HG03354 (cell line): Measurements from ENCODE around the gene ABTB2.
"Not testable (repeated sequence)": the region's sequence is repeated elsewhere in the genome, so short reads cannot be mapped to it uniquely, and the experiment has no call there.

Experiments
- ATAC-seq: cut with Tn5 transposase; IDR thresholded peaks from one replicate; pipeline ENCODE4 v1.9.1; 2021; ENCODE audit warnings: mild to moderate bottlenecking; ENCODE audit not compliant: unreplicated experiment, poor library complexity, severe bottlenecking

The ABTB2 gene

DNA sequence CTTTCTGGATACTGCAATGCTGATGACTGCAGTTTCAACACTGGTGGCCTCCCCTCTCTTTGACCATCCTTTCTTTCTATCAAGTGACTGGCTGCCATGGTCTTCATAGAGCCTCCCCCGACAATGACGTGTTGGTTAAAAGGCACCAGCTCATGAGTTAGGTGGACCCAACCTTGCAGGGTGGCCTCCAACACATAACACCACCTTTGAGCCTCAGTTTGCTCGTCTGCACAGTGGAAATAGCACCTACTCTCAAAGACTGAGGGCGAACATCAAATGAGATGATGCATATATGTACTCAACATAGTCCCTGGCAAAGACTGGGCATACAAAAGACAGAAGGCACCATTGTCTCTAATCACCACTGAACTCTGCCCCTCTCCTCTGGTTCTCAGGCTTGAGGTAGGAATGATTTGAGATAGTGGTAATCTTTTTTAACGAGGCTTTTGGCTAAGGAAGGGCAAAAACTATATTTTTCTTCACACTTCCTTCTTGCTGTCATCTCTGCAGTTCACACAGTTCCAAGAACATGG is 133.3 kb downstream of the ABTB2 start:
- ATAC-seq = no peak

DNA sequence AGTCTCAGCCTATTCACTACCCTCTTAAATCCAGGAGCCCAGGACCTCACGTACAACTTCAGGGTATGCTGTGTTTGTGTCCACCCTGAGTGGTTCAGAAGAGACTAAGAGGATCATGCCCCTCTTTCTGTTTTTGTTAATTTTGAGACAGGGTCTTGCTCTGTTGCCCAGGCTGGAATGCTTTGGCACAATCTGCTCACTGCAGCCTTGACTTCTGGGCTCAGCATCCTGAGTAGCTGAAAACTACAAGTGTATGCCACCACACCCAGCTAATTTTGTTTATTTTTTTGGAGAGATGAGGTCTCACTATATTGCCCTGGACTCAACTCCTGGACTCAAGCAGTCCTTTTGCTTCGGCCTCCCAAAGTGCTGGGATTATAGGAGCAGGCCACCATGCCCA is 133.9 kb downstream of the ABTB2 start:
- ATAC-seq = no peak

DNA sequence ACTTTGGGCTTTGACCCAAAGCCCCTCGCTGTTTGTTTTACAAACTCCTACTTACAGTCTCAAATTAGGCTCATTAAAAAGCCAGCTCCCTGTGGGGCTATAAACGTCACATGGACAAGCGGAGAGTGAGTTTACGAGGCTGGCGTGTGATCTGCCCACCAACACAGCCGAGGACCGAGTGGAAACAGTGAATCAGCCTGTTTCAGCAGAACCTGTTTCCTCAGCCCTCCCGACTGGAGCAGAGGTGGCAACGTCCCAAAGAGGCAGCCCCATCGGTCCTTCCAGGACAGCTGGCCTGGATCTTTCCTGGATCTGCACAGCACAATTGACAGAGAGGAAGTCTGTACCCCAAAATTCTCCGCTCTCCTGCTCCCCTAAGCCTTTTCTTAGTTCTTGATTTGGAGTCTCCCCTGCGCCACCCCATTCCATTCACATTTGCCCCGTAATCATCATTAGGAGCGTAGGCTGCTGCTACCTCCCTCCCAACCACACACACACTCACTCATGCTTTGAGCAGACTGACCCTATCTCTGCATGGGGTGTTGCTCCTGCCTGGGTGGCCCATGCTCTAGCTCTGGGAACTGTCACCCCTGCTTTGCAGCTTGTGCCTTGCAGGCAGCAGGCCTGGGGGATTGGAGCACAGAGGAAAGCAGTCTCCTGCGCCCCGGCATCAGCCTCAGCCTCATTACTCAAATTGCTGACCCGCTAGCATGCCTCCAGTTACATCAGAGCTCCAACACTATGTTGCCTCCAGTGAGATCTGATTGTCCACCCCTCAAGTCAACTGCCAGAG is 134.6 kb downstream of the ABTB2 start:
- ATAC-seq = no peak

DNA sequence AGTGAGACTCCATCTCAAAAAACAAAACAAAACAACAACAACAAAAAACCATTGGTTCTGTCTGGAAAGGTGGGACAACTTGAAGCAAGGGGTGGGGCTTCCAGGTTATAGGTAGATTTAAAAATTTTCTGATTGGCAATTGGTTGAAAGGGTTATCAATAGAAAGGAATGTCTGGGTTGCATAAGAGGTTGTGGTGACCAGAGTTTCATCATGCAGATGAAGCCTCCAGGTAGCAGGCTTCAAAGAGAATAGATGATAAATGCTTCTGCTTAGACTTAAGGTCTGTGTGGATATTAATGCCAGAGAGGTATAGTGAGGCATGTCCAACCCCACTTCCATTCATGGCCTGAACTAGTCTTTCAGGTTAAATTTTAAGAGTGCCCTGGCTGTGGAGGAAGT is 135.8 kb downstream of the ABTB2 start:
- no peak for ATAC-seq

DNA sequence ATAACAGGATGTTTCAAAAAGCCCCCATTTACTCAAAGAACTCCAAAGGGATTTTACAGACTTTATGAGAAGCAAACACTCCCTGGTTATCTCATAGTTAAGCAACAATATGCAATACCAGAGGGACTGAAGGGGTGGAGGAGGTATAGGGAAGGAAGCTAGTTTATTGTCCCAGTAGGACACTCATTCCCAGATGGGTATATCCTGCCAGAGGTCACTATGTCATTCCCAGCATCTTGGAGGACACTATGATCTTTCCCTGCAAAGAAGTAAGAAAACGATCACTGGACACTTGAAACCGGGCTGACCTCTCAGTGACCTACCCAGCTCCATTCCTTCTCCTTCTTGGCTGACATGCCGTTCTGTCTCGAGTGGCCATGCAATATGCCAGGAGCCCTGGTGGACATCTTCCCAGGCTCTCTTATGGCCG is 137.9 kb downstream of the ABTB2 start:
- no peak for ATAC-seq

DNA sequence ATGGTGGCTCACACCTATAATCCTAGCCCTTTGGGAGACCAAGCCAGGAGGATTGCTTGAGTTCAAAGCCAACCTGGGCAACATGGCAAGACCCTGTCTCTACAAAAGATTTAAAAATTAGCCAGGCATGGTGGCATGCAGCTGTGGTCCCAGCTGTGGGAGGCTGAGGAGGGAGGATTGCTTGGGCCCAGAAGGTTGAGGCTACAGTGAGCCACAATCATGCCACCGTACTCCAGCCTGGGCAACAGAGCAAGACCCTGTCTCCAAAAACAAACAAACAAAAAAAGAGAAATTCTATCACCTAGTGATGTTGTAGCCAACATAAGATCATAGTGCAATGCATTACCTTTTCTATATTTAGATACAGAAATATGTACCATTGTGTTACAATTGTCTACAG is 138.5 kb downstream of the ABTB2 start:
- no peak for ATAC-seq

DNA sequence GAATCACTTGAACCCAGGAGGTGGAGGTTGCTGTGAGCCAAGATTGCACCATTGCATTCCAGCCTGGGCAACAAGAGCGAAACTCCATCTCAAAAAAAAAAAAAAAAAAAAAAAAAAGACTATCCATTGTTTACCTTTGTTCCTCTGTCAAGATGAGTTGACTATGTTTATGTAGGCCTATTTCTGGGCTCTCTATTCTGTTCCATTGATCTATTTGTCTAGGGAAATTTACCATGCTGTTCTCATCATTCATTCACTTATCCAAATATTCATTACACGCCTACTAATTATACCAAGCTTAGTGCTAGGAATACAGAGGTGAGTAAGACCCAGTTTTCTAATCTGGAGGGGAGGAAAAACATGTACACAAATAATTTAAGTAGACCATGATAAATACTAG is 139.1 kb downstream of the ABTB2 start:
- not testable (repeated sequence) for ATAC-seq

DNA sequence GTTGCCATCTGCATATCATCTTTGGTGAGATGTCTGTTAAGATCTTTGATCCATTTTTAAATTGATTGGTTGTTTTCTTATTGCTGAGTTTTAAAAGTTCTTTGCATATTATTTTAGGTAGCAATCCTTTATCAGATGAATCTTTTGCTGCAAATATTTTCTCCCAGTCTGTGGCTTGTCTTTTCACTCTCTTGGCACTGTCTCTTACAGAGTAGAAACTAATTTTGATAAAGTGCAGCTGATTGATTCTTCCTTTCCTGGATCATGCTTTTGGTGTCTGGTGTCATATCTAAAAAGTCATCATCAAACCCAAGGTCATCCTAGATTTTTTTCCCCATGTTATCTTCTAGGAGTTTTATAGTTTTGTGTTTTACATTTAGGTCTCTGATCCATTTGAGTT is 139.7 kb downstream of the ABTB2 start:
- no peak for ATAC-seq

DNA sequence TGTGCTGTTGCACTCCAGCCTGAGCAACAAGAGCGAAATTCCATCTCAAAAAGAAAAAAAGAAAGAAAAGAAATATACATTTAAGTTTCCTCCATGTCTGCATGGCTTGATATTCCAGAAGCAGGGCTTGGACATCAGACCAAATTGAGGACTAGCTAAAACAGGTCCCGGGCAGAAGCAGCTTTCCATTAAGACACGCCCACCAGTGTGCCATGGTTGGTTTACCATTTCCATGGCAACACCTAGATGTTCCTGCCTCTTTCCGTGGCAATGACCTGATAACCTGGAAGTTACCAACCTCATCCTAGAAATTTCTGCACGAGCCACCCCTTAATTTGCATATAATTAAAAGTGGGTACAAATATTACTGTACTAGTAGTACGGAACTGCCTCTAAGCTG is 141.1 kb downstream of the ABTB2 start:
- no peak for ATAC-seq

DNA sequence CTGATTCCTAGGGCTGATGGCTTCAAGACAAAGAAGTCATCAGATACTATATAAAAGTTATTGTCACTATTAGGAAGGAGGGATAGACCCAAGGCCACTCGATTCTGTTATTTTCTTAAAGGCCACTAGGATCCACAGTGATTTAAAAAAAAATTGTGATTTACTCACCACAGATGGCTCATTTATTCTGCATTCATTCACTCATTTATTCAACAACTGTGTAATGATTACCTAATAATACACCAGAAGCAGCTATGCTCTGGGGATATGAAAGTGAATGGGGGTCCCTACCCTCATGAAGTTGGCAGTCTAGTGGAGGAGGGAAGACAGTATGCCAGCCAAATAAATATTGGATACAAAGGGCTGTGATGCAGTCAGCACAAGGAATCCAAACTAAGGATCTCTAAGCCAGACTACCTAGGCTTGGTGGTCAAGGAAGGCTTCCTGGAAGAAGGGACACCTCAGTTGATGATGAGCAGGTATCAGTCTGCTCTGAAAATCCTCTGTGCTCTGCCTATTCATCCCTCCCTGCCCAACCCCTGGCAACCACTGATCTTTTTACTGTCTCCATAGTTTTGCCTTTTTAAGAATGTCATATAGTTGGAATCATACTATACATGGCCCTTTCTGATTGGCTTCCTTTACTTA is 141.9 kb downstream of the ABTB2 start:
- ATAC-seq = no peak

DNA sequence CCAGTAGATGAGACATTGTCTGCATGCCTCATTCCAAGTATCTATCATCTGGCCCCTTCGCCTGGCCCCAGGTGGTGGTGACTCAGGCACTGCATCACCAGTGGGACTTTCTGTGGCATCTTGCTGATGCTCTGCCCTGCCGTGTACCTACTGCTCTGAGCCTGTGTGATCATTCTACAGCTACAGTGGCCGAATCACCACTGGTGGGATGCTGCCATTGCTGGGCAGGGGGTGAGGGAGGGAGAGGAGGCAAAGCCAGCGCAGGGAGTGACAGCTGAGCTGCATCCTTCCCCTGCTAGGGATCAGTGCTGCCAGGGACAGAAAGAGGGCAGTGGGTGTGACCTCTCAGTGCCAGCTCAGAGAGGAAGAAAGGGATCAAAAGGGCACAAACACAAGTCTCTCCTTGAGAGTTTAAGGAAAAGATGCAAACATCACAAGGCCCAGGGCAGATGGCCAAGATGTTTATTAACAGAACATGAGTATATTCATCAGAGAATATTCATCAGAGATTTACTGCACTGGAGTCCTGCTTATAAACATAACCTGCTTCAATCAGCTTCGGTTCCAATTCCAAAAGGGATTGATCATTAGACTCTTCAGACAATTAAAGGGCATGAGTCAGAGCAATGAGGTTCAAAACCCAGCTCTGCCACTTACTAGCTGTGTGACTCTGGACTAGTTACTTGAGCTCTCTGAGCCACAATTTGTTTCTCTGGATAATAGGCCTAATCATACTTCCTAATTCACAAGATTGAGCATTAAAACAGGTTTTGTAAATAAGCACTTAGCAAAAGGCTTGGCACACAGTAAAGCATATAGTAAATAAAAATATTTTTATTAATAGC is 142.6 kb downstream of the ABTB2 start:
- ATAC-seq = peak; percentile 63

DNA sequence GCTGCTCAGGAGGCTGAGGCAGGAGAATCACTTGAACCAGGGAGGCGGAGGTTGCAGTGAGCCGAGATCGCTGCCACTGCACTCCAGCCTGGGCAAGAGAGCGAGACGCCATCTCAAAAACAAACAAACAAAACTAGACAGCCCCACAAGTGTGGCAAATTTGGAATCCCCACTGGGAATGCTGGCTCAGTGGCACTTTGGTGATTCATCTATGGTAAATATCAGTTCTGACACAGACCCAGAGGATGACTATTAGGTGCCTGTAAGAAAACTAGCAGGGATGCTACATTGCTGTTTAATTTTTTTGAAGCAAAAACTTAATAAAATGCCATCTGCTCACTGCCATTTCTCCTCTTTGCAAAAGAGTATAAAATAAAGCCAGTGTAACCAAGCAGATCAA is 144.4 kb downstream of the ABTB2 start:
- no peak for ATAC-seq

DNA sequence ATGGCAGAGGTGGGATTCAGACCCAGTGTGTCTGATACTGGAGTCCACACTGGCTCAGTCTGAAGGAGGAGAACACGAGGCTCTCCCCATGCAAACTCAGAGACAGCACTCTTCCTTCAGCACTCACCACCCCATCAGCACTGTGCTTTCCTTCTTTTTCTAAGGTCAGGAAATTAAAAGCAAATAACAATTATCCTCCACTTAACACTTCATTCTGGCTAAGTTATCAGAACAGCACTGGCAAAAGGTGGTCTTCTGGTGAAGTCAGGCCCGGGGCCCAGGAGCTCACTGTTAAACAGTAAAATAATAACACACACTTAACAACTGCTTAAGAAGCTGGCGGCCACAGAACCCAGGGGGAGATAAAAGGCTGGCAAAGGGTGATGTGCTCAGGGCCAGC is 145.2 kb downstream of the ABTB2 start:
- no peak for ATAC-seq

DNA sequence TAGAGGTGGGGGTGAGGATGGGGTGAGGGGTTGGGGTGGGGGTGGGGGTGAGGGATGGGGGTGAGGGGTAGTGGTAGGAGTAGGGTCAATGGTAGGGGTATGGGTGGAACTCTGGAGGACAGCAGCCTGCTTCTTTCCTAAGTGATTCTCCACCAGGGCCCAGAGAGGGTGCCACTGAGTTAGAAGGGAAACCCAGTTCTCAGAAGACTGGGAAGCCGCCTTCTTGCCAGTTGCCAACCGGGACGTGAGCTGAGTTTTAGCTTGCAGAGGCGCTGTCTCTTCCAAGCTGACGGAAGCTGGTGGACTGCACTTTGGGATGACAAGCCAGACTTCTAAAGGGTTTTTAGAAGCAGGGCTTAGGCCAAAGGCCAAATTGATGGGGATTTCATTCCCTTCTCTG is 148.0 kb downstream of the ABTB2 start:
- no peak for ATAC-seq

DNA sequence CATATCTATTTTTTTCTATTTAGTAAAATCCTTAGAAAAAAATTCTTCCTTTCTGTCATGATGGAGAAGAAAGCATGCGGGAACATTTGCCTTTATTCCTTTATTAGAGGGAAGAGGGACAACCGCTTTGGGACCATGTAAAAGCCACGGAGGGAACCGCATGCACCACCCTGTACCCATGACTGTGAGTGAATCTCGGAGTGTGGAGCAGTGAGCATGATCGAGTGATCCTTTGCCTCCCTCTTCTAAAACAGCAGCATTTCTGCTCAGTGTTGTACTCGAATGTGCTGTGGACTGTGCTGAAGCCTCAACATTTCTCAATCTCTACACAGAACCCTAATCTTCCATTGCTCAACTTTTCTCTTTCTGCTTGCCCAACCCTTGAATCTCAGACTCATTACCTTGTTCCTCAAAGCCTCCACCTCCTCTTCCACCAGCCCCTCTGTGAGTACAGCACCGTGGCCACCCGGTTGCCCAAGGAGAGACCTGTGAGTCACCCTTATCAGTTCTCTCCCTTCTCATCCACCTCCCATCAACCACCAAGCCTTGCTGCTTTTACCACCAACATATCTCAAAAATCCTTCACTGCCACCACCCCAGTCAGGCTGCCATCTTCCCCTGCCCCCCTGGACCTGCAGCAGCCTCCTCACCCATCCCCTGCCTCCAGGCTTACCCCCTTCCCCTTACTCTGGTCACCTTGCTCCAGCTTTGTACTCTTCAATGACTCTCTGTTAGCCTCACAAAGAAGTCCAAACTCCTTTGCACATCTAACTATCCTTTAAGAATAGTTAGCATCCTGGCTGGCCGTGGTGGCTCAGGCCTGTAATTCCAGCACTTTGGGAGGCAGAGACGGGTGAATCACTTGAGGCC is 149.3 kb downstream of the ABTB2 start:
- no peak for ATAC-seq

DNA sequence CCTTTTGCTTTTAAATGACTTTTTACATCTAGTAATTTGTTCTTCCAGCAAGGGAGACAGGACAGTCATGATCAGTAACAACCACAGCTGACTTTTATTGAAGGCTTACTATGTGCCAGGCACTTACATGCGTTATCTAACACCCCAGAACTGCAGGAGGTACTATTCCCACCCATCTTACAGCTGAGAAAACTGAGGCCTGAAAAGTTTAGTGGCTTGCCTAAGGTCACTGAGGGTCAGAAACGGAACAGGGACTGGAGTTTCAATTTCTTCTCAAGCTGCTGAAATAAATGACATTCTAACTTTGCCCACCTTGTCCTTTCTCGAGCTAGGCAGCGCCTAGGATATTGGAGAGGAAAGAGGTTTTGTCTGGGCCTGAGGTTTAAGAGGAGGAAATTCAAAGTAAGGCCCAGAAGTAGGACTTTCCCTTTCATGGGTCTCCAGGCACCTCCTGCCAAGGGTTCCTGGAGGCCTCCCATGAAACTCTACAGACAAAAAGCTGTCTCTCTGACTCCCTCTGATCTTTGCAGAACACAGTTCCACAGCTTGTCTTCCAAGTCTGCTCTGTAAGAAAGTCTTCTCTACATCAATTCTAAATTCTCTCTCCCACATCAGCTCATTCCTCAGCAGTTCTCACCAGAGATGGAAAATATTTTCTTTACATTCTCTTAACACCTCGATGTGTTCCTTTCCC is 150.2 kb downstream of the ABTB2 start:
- no peak for ATAC-seq

DNA sequence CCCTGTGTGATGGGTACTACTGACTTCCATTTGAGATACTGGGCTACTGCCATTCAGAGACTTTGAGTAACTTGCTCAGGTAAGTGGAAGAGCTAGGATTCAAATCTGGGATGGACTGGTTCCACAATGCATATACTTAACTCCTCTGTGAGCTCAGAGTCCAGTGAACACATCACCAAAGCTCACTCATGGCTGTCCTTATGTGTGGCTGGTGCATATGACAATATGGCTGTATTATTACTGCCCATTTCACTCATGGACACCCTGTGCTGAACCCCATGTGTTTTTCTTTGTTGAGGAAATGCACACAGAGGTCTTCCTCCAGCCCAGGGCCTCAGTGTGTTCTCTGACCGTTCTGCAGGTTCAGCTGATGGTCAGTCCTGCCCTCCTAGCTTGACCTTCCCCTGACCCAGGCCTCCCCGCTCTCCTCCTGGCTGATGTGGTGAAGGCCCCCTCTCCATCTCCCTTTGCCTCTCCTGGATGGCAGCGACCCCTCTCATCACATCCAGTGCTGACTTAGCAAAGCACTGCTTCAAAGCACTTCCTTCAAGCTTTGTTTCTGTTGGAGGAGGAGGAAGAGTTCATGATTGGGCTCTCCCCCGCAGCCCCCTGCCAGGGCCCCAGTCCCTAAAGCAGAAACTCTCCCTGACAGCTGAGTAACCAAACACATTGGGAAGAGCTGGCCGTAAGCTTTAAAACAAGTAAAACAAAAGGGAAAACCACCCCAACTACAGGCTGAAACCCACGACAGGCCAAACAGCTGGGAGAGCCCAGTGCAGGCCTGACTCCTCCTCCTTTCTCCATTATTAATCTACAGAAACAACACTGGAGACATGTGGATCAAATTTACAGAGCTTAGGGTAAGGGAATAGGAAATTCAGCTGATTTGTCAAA is 151.2 kb downstream of the ABTB2 start:
- ATAC-seq = no peak
